Right cardiac atrium (tissue), 5 donors: Measurements from ENCODE around the gene GPR146. TPM values are rescaled to one million over a fixed set of nuclear protein-coding genes. Genes with fewer than 3 reads are reported as not detected.

Experiments used
- ATAC-seq, 2 donors: fragments of 200-7000 bp; cut with Tn5 transposase; one replicate each; pipeline versions ENCODE4 v1.8.0 to v1.9.1; 2020; ENCODE audit warnings: moderate library complexity in 2 of 2, mild to moderate bottlenecking in 1 of 2
- DNase-seq, 3 donors: peaks; one replicate each; pipeline ENCODE4 v3.0.0-alpha.2; 2020
- H3K27ac ChIP-seq: one replicate; pipeline ENCODE4 v1.5.1; 2013; ENCODE audit warnings: mild to moderate bottlenecking, low read length, control low read depth, moderate library complexity
- H3K27me3 ChIP-seq: one replicate; pipeline ENCODE4 v1.6.1; 2013; ENCODE audit not compliant: control insufficient read depth, insufficient read depth
- H3K4me1 ChIP-seq: one replicate; pipeline ENCODE4 v1.6.1; 2013; ENCODE audit warnings: low read length; ENCODE audit not compliant: control insufficient read depth, insufficient read depth
- H3K4me3 ChIP-seq: one replicate; pipeline ENCODE4 v1.5.1; 2013; ENCODE audit warnings: low read length, control low read depth
- H3K9me3 ChIP-seq: one replicate; pipeline ENCODE4 v1.6.1; 2013; ENCODE audit warnings: low read length; ENCODE audit not compliant: control insufficient read depth
- WGBS: extraction: QIAGEN DNeasy Blood & Tissue Kit; methylation state at CpG from one replicate; pipeline ENCODE4 v1.1.7; 2013; 5-methylcytosine and 5-hydroxymethylcytosine counted together
- intact Hi-C, 4 donors: fragments of 100-400 bp; cut with DNase I; formaldehyde crosslinking; loops; one replicate each; pipeline versions ENCODE4 v1.11.0 to v1.14.0; 2022 to 2023
- polyA plus RNA-seq: library from polyadenylated mRNA; stranded (reverse); fragments of 200-250 nt; gene quantifications from one replicate; pipeline ENCODE4 v1.2.3, GENCODE V29; 2013
- total RNA-seq, 4 donors: library from RNA; stranded (reverse); fragmentation: NEBNext Ultra II Directional; extraction: Animal tissue kit (Norgen Biotek cat#: 25700); gene quantifications; one replicate each; pipeline ENCODE4 v1.2.1, GENCODE V29; 2021
- donor health status: healthy with polysubstance abuse.
- donor health status: DM: no; HTN: yes; CAD: no.
- donor health status: DM: no; HTN: no; CAD: no.
- donor health status: DM: no; HTN: yes; CAD: no; lungs with severe emphysema.
- donor health status: DM: yes; HTN: yes; CAD: no.

The GPR146 gene
- total and polyA plus RNA-seq, 5 donors = 4.2 to 19.7 (median 17.3) TPM

DNA sequence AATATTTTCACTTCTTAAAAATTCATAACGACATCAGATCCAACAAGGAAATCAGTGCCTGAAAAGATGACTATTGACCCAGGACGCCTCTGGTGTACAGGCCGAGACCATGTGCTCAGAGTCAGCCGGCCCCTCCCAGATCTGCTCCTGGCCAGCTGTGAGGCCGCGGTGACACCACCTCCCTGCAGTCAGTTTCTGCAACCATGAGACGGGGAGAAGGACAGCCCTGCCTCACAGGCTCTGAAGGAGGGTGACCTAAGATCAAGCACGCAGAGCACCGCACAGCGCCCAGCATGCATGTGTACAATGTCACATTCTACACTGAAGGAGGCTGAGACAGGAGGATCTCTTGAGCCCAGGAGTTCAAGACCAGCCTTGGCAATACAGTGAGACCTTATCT is 40.9 kb downstream of the GPR146 start:
- H3K9me3 ChIP-seq = no peaks in the 10 kb centered on the region
- H3K4me1 ChIP-seq = no peaks in the 10 kb centered on the region
- H3K27ac ChIP-seq = no peak overlapping the region
- DNase-seq = no peak
- 80% methylated on average over 10 of the region's 10 CpGs for WGBS
- H3K27me3 ChIP-seq = no peaks in the 10 kb centered on the region
- intact Hi-C loops = no loop called here
- no peak for ATAC-seq
- no peak overlapping the region for H3K4me3 ChIP-seq

GRCh38 chr7:1085910-1086421 is 41.6 kb downstream of the GPR146 start:
- no peaks in the 10 kb centered on the region for H3K27me3 ChIP-seq
- no peaks in the 10 kb centered on the region for H3K9me3 ChIP-seq
- intact Hi-C loops = loop anchor here in 1 of 4 donors (2.0 kb wide), 1 partner anchor 37 kb away; no protein-coding TSS in a partner anchor
- DNase-seq = no peak
- ATAC-seq = no peak
- 92% methylated on average over 11 of the region's 11 CpGs for WGBS
- no peak overlapping the region for H3K27ac ChIP-seq
- H3K4me3 ChIP-seq = no peak overlapping the region
- H3K4me1 ChIP-seq = no peaks in the 10 kb centered on the region

DNA sequence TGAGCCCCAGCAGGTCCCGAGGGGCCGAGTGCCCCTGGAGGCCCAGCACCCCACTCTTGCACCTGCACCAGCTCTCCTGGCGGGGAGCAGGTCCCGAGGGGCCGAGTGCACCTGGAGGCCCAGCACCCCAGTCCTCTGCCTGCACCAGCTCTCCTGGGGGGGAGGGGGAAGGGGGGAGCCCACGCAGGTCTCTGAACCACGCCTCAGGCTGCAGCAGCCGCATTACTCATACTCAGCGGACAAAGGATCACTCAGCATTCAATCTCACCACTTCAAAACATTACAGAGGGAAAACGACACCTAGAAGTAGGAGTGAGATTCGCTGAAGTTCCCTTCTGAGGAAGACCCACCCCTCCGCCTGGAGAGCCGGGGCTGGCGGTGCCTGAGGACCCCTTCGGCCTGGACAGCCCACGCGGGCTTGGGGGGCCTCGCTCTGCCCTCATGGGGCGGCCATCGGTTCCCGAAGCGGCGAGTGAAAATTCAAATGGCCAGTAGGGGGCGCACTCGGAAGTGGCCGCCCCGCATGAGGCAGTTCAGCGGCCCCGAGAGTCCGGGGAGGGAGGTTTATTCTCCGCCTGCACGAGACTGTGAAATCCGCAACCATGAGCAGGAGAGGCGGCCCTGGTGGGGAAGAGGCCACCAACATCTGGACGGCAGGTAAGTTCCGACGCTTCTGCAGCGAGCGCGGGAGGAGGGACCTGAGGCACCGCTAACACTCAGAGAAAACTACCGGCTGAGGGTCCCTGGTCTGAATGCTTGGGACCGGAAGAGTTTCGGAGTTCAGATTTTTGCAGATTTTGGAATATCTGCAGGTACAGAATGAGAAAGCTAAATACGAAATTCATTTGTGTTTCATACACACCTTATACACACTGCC is 42.5 kb downstream of the GPR146 start:
- DNase-seq (peak; percentile 76 to 90 (median 90)), ATAC-seq (peak; percentile 68 to 77)
- 12% methylated on average over 45 of the region's 45 CpGs for WGBS
- intact Hi-C loops = loop anchor here in 1 of 4 donors (2.0 kb wide), 1 partner anchor 36 kb away; no protein-coding TSS in a partner anchor
- H3K4me3 ChIP-seq = peak overlapping the region; percentile 21
- H3K9me3 ChIP-seq = no peaks in the 10 kb centered on the region
- no peaks in the 10 kb centered on the region for H3K4me1 ChIP-seq
- no peaks in the 10 kb centered on the region for H3K27me3 ChIP-seq
- H3K27ac ChIP-seq = no peak overlapping the region

DNA sequence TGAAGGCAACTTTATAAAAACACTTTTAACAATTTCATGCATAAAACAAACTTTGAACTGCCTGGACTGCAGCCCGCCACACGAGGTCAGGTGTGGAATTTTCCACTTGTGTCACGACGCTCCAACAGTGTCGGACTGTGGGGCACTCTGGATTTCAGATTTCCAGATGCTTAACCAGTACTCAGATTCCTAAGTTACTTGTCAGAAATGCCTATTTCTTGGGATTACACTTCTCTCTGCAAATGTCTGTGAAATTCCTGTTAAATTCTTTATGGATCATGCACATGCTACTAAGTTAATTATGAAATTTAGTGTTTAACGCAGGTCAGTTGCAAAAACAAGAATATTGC is 43.1 kb downstream of the GPR146 start:
- intact Hi-C loops = loop anchor here in 1 of 4 donors (2.0 kb wide), 1 partner anchor 35 kb away; no protein-coding TSS in a partner anchor
- no peak for DNase-seq
- Histone ChIP-seq H3K27ac (no peak overlapping the region), H3K9me3 (no peaks in the 10 kb centered on the region), H3K4me3 (peak overlapping the region; percentile 21), H3K27me3 (no peaks in the 10 kb centered on the region), H3K4me1 (no peaks in the 10 kb centered on the region)
- no peak for ATAC-seq
- WGBS = 22% methylated on average over 6 of the region's 6 CpGs

GRCh38 chr7:1087952-1088920 is 43.9 kb downstream of the GPR146 start, which contains the start of gene GPER1:
Gene GPER1, plus strand, starts transcription at chr7:1088113. Its CDS starts 3,616 bp downstream, at chr7:1091729.
- intact Hi-C loops = loop anchor here in 1 of 4 donors (2.0 kb wide), 1 partner anchor 35 kb away; no protein-coding TSS in a partner anchor

GRCh38 chr7:1090236-1090635 is 45.9 kb downstream of the GPR146 start:
- H3K4me1 ChIP-seq = no peaks in the 10 kb centered on the region
- H3K4me3 ChIP-seq = no peak overlapping the region
- no peaks in the 10 kb centered on the region for H3K9me3 ChIP-seq
- 89% methylated on average over 21 of the region's 21 CpGs for WGBS
- H3K27ac ChIP-seq = no peak overlapping the region
- DNase-seq (peak in 1 of 3 donors; percentile 40), ATAC-seq (no peak)
- no peaks in the 10 kb centered on the region for H3K27me3 ChIP-seq
- intact Hi-C loops = no loop called here

More at GRCh38 chr7:1087952-1088920, 43.9 kb downstream of the GPR146 start, which contains the start of gene GPER1:
- peak within 1 kb of the TSS; percentile 21 for H3K4me3 ChIP-seq
- DNase-seq (peak; percentile 78 to 89 (median 89)), ATAC-seq (peak; percentile 88 to 92)
- H3K9me3 ChIP-seq = no peaks in the 10 kb centered on the region
- no peaks in the 10 kb centered on the region for H3K4me1 ChIP-seq
- no peaks in the 10 kb centered on the region for H3K27me3 ChIP-seq
- WGBS = 26% methylated on average over 28 of the region's 28 CpGs
- H3K27ac ChIP-seq = no peak within 1 kb of the TSS

- WGBS = 80% methylated on average over 28 of the region's 28 CpGs
- intact Hi-C loops = no loop called here
- Histone ChIP-seq H3K9me3 (no peaks in the 10 kb centered on the region), H3K4me3 (no peak overlapping the region), H3K4me1 (no peaks in the 10 kb centered on the region), H3K27ac (no peak overlapping the region), H3K27me3 (no peaks in the 10 kb centered on the region)
- DNase-seq = no peak
- no peak for ATAC-seq
These were observed 46.6 kb downstream of the GPR146 start for GRCh38 chr7:1090686-1091643.

DNA sequence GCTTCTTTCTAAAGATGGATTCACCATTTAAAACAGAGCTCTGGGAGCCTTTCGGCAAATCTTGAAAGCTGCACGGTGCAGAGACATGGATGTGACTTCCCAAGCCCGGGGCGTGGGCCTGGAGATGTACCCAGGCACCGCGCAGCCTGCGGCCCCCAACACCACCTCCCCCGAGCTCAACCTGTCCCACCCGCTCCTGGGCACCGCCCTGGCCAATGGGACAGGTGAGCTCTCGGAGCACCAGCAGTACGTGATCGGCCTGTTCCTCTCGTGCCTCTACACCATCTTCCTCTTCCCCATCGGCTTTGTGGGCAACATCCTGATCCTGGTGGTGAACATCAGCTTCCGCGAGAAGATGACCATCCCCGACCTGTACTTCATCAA is 47.3 kb downstream of the GPR146 start:
- no peak overlapping the region for H3K4me3 ChIP-seq
- intact Hi-C loops = no loop called here
- DNase-seq (no peak), ATAC-seq (no peak)
- no peak overlapping the region for H3K27ac ChIP-seq
- WGBS = 96% methylated on average over 18 of the region's 18 CpGs
- H3K9me3 ChIP-seq = no peaks in the 10 kb centered on the region
- H3K4me1 ChIP-seq = no peaks in the 10 kb centered on the region
- H3K27me3 ChIP-seq = no peaks in the 10 kb centered on the region

GRCh38 chr7:1092161-1092632 is 47.9 kb downstream of the GPR146 start:
- ATAC-seq (no peak), DNase-seq (peak in 1 of 3 donors; percentile 40)
- intact Hi-C loops = no loop called here
- 95% methylated on average over 40 of the region's 40 CpGs for WGBS
- no peak overlapping the region for H3K4me3 ChIP-seq
- H3K9me3 ChIP-seq = no peaks in the 10 kb centered on the region
- no peaks in the 10 kb centered on the region for H3K4me1 ChIP-seq
- no peak overlapping the region for H3K27ac ChIP-seq
- H3K27me3 ChIP-seq = no peaks in the 10 kb centered on the region
